NCI-H345 (cell line): Measurements from ENCODE around the gene DHX40.
"Not testable (repeated sequence)": the region's sequence is repeated elsewhere in the genome, so short reads cannot be mapped to it uniquely, and the experiment has no call there.

Experiments
- DNase-seq: peaks from one replicate; lab custom pipeline; 2025; lab: John Stamatoyannopoulos, UW

The DHX40 gene, protein sequence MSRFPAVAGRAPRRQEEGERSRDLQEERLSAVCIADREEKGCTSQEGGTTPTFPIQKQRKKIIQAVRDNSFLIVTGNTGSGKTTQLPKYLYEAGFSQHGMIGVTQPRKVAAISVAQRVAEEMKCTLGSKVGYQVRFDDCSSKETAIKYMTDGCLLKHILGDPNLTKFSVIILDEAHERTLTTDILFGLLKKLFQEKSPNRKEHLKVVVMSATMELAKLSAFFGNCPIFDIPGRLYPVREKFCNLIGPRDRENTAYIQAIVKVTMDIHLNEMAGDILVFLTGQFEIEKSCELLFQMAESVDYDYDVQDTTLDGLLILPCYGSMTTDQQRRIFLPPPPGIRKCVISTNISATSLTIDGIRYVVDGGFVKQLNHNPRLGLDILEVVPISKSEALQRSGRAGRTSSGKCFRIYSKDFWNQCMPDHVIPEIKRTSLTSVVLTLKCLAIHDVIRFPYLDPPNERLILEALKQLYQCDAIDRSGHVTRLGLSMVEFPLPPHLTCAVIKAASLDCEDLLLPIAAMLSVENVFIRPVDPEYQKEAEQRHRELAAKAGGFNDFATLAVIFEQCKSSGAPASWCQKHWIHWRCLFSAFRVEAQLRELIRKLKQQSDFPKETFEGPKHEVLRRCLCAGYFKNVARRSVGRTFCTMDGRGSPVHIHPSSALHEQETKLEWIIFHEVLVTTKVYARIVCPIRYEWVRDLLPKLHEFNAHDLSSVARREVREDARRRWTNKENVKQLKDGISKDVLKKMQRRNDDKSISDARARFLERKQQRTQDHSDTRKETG

DNA sequence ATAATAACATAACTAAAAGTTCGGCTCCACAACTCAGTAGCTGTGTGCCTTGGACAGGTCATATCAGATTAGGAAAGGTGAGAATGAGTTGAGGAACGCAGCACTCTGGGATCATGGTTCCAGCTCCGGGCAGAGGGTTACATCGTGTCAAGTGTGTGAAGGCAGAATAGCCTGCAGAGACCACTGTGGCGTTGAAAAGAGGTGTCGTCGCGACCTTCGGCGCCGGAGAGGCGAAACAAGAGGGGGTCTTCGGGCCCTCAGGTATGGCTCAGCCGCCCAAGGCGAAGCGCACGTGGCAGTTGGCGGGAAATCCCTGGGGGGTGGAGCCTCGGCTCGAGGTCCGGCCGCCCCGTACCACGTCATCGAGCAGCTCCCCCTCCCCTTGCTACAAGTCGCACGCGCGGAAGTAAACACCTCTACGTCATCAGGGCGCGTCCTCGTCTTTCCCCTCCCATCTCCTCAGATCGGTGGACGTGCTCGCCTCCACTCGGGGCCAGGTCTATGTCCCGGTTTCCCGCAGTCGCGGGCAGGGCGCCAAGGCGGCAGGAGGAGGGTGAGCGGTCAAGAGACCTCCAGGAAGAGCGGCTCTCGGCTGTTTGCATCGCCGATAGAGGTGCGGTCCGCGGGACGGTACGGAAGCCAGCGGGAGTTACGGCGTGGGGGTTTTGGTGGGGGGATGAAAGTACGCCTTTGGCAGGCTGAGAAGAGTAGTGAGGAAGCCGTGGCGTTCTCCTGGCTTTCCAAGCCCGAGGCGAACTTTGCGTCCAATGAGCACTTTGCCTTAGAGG, at the start of gene DHX40:
Gene DHX40, plus strand, starts transcription at position 440 of the 788 bp plus-strand sequence. Its CDS starts 62 bp downstream, at position 502.
- peak; percentile 93 for DNase-seq

DNA sequence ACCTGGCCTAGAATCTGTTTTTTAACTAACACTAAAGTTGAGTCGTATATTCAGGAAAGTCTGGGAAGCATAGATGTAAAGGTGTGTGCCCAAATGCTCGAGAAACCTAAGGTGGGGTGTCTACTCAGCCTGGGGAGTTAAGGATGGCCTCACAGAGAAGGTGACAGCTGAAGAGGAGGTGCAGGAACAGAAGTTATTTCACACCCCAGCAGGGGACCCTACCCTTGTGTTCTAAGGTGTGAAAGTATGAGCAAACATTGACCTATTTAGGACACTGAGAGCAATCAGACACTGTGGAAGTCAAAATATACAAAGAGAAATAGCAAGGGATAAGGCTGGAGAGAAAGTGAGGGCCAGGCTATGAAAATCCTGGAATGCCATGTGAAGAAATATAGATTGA, 49.0 kb upstream of the DHX40 start:
- no peak for DNase-seq

DNA sequence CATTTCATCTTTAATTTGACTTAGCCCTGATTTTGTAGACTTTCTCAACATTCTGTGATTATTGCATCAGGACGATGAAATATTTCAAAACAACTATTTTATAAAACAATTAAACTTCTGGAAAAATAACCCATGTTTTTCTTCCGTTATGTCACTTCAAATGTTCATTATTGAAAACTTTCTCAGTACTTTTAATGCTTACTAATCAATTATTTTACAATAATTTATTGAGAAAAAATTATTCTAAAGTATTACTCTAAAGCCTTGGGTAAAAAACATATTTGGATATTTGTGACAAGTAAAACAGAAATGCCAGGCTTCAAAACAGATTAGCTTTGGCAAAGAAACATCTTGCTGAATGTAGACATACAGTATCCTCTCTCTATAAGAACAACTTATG, 46.3 kb upstream of the DHX40 start:
- no peak for DNase-seq

DNA sequence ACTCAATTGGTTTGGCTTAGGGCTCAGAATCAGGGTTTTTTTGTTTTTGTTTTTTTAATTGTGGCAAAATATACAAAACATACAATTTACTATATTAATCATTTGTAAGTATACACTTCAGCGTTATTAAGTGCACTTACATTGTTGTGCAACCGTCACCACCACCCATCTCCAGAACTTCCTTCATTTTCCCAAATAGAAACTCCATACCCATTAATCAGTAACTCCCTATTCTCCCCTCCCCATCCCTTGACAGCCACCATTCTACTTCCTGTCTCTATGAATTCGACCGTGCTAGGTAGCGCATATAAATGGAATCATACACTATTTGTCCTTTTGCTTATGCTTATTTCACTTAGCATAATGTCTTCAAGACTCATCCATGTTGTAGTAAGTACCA, 45.2 kb upstream of the DHX40 start:
- no peak for DNase-seq

DNA sequence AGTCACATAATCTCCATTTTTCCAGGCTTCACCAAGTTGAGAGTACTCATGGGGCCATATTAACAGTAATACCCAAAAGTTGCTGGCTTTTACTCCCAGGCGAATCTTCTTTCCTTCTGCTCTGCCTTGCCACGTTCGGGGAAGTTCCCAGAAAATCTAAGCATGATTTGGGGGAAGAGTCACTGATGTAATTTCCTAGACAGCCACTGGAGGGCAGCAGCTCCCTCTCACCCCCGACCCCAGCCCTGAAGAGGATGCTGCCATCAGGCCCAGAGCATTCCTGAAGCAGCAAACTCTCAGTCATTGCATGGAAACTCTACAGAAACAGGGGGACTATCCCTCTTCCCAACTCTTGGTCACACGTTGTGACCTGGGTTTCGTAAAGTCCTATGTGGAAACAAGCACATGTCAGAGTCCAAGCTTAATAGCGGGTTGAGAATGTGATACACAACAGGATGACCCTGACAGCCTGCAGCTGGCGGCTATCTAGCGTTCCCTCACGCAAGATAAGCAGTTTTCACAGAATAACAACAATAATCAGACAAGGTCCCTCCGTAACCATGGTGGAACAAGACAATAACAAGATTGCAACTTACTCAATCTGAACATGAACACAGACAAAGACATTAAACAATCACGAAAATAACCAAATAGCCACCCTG, 43.8 kb upstream of the DHX40 start:
- DNase-seq: peak; percentile 42

DNA sequence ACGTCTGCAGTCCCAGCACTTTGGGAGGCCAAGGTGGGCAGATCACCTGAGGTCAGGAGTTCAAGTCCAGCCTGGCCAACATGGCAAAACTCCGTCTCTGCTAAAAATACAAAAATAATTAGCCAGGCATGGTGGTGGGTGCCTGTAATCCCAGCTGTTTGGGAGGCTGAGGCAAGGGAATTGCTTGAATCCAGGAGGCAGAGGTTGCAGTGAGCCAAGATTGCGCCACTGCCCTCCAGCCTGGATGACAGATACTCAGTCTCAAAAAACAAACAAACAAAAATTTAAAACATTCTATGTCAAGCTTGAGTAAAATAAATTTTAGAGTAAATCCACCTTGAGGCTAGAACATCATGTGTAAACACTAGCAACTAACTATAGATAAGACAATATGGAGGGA, 40.5 kb upstream of the DHX40 start:
- not testable (repeated sequence) for DNase-seq

DNA sequence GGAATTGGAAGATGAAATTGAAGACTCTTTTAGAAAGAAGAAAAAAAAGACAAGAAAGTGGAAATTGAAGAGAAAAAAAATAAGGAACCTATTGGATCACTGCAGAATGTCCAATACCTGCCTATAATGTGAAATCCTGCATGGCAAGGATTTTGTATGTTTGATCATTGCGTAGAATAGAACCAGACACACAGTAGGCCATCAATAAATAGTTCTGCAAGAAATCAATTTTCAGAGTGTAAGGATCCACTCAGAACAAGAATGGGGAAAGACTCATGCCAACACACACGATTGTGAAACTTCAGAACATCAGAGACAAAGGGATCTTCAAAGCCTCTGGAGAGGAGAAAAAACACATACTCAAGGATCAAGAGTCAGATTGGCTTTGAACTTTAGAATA, 39.7 kb upstream of the DHX40 start:
- no peak for DNase-seq

DNA sequence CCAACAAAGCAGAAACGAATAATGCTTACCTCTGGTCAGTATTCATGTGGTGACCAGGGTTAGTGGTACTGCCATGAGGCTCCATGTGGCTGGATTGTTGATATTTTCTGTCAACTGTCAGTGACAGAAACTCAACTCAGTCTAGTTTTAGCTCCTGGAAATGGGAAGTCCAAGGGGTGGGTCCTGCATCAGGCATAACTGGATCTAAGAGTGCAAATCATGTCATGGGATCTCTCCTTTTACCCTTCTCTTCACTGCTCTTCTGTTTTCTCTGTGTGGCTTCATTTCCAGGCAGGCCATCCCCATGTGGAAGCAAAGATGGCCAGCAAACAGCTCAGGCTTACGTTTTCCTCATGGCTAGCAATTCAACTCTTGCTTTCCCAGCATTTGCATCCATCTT, 39.0 kb upstream of the DHX40 start:
- DNase-seq: no peak

DNA sequence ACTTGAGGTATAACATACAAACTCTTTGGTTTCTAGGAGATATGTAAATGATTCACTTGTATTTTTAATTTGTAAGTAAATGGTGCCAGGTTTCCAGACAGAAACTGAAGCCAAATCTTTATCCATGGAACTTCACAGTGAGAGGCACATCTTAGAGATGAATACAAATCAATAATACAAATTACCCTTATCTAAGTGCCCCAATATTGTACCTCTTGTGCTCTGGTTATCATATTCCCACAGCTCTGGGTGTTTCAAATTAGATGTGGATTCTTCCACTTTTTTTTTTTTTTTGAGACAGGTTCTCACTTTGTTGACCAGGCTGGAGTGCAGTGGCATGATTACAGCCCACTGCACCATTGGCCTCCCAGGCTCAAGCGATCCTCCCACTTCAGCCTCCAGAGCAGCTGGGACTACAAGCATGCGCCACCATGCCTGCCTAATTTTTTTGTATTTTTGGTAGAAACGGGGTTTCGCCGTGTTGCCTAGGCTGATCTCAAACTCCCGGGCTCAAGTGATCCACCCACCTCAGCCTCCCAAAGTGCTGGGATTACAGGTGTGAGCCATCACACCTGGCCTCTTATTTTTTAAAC, 38.0 kb upstream of the DHX40 start:
- DNase-seq: no peak

DNA sequence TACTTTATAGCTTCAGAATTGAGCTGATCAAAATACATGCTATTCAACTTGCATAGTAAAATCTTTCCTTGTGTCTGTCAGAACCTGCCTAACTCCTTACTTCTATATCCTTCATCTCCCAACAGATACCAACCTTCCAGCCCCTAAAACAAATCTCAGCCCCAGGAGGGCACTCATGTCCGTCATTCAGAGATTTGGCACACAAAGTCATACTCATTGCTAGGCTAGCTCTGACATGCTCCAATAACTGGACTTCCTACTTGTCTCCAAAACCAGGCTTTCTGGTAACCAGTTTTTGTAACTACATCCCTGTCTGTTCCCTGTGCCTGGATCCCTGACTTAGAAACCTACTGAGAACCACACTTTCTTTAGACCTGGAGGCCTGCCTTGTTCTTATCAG, 37.5 kb upstream of the DHX40 start:
- DNase-seq: peak; percentile 11

DNA sequence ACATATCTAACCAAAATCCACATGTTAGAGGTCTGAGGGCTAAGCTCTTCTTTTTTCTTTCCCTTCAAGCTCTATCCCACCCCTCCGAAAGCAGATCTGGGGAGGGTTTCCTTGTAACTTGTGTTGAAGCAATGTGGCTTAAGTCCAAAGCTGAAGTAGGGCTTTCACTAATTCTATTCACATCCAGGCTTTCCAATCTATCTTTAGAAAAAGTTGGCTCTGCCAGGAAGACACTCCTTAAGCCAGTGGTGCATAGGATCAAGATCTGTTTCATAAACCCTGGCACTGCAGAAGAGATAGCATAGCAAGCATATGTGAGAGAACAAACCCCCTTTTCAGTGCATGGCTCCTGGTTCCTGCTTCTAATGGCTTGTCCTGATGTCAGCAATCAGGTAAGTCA, 34.9 kb upstream of the DHX40 start:
- no peak for DNase-seq

DNA sequence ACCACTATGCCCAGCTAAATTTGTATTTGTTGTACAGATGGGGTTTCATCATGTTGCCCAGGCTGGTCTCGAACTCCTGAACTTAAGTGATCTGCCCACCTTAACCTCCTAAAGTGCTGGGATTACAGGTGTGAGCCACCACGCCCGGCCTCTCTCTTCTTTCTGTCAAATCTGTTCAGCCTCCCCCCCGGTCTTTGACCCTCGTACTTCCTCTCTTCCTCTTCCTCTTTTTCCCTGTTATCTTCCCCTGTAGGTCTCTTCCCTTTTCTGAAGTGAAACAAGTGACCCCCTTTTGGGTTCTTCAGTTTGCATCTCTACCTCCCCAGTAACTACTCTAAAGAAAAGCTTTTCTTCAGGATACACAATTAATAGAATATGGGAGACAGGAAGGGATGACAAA, 31.7 kb upstream of the DHX40 start:
- DNase-seq: no peak

DNA sequence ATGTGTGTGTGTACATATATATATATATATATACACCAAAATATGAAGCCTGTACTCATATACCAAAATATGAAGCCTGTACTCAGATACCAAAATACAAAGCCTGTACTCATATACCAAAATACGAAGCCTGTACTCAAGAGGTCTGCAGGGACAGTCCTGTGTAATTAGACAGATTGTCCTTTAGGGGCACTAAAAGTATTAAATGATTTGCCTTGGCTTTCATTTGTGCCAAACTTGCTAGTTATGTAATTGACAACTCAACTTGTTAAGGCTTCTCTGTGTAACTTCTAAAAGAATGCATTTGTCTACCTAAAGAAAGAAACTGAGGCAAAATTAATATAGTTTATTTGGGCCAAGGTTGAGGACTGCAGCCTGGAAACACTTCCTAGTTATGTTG, 30.8 kb upstream of the DHX40 start:
- DNase-seq: no peak

DNA sequence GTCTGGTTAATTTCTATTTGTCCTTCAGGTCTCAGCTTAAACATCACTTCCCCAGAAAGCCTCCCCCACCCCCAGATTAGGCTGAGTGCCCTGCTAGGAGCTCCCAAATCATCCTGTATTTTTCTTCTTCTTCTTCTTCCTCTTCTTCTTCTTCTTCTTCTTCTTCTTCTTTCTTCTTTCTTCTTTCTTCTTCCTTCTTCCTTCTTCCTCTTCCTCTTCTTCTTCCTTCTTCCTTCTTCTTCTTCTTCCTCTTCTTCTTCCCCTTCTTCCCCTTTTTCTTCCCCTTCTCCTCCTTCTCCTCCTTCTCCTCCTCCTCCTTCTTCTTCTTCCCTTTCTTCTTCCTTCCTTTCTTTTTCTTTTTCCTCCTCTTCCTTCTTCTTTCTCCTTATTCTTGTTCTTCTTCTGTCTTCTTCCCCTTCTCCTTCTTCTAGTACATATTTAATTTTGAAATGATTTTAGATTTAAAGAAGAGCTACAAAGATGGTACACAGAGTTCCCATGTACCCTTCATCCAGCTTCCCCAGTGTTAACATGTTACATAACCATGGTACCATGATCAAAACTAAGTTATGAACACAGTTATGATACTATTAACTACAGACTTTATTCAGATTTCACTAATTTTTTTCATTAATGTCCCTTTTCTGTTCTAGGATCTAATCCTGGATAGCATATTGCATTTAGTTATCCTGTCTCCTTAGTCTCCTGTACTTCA, 27.1 kb upstream of the DHX40 start:
- no peak for DNase-seq

DNA sequence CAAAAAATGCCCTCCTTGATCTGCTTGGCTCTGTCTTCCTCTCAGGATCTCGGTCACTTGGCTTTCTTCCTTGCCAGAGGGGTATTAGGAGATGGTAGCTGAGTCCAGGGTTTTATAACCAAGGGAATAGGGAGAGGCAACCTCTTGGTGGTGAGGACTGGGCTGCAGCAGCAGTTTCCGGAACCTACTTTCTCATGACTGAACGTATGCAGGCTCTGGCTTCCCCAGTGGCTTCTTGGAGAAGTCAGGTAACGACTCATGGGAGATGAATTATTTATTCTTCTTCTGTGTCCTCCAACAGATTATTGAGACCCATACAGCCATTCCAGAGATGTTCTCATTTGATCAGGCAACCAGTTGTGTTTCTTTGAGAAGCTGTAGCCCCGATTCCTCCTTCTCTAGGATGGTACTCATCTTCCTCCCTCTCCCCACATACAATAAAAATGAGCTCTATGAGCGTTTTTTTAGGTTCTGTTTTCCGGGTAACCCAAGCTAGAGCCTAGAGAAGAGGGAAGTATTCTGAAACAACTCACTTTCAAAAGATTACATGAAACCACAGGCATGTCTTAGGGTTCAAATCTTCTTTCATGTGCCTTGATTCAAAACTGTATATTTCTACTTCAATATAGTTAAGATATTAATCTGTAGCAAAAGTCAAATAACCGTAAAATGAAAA, 22.3 kb upstream of the DHX40 start:
- DNase-seq: no peak

DNA sequence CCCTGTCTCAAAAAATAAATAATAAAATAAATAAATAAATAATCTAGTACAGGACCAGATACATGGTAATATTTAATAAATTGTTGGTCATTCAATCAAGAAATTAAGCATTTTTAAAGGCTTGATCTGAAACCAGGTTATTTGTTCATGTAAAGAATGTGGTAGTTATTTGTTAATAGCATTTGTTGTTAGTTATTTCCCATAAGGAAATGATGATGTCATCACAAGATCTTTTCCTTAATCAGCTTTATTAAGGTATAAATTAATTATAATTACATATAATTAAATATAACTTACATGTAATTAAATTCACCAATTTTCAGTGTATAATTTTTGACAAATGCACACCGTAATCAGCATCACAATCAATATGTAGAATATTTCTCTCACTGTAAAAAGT, 19.5 kb upstream of the DHX40 start:
- DNase-seq: no peak

DNA sequence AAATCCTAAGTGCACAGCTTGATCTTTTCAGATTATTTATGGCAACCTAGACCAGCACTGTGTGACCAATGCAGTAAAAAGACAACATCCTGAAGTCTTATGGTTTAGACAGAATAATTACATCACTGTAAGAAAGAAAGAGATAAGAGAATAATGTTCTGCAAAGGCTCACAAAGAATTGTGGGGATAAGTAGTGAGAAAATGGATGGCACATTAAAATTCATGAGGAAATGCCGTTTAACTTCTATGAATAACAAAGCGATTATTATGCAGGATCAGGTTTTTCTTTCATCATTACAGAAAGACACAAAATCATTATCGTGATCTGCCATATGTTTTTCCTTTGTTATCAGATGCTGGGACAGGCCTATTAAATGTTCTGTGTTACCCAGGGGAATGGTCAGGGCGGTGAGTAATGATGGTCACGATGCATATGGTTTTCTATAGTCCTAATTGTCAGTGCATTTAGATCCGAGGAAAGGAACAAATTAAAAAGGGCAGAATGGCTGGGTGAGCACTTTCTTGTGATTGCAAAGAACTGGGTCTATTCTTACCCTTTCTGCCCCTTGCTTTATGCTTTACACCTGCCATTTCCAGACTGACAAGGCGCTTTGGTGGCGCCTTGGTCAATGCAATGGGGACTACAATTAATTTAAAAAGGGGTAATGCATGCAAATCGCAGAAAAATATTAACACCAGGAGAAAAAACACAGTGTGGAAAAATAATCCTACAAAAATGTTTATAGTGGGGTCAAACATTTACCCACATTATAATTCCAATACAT, 18.1 kb upstream of the DHX40 start:
- DNase-seq: no peak

DNA sequence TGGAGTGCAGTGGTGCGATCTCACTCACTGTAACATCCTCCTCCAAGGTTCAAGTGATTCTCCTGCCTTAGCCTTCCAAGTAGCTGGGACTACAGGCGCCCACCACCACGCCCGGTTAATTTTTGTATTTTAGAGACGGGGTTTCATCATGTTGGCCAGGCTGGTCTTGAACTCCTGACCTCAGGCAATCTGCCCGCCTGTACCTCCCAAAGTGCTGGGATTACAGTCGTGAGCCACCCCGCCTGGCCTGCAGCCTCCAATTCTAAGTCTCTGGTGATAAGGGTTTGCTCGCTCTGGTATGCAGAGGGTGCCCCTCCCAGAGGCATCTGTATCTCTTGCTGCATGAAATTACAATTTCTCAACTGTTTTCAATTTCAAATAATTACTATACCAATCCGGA, 16.4 kb upstream of the DHX40 start:
- DNase-seq: not testable (repeated sequence)

DNA sequence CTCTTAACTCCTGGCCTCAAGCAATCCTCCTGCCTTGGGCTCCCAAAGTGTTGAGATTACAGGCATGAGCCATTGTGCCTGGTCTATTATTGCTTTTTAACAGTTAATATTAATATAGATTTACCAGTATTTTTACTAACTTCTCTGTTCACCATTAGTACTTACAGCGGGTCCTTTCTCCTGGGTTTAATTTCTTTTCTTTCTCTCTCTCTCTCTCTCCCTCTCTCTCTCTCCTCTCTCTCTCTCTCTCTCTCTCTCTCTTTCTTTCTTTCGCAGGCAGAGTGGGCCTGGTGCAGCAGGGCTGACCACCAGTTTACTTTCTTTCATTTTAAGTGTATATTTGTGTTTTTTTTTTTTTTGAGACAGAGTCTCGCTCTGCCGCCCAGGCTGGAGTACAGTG, 14.7 kb upstream of the DHX40 start:
- no peak for DNase-seq

DNA sequence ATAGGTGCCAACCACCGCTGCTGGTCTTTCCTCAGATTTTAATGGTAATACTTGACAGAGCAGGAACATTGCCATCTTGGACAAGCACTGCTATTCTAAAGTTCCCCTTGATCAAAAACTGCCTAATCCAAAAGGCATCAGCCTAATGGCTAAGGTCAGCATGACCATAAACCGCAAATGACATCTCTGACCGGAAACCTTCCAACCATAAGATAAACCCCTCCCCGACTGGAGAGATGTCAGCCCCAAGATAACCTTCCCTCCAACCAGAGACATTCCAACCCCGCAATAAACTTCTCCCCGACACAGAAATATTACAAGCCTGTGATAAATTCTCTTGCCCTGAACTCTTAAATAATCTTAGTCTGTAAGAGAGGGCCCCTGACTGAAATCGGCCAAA, 7.4 kb upstream of the DHX40 start:
- DNase-seq: no peak
